Fibroblast of upper back skin (primary cell): ENCODE data around the gene NT5E.

ENCODE experiments used
- DNase-seq: peaks from one replicate; pipeline ENCODE4 v3.0.0-alpha.2; 2013

The NT5E gene

GRCh38 chr6:85460921-85461797 lies 11.3 kb downstream of the NT5E start:
- DNase-seq = peak; percentile 54

- DNase-seq = no peak
Observed at GRCh38 chr6:85461798-85462170, 11.9 kb downstream of the NT5E start.

GRCh38 chr6:85462673-85463072 lies 12.8 kb downstream of the NT5E start:
- no peak for DNase-seq

- DNase-seq = no peak
Observed at GRCh38 chr6:85463621-85464259, 13.9 kb downstream of the NT5E start.

GRCh38 chr6:85464260-85464644 lies 14.4 kb downstream of the NT5E start:
- DNase-seq = peak; percentile 96

GRCh38 chr6:85464722-85465150 lies 14.9 kb downstream of the NT5E start:
- DNase-seq = peak; percentile 79

GRCh38 chr6:85465762-85466161 lies 15.9 kb downstream of the NT5E start:
- no peak for DNase-seq

GRCh38 chr6:85468326-85468725 lies 18.4 kb downstream of the NT5E start:
- DNase-seq = no peak

GRCh38 chr6:85469276-85470022 lies 19.6 kb downstream of the NT5E start:
- DNase-seq = no peak

GRCh38 chr6:85470023-85470410 lies 20.1 kb downstream of the NT5E start:
- DNase-seq = no peak

GRCh38 chr6:85472744-85473143 lies 22.9 kb downstream of the NT5E start:
- no peak for DNase-seq

GRCh38 chr6:85473748-85474147 lies 23.9 kb downstream of the NT5E start:
- DNase-seq = no peak

- no peak for DNase-seq
Observed at GRCh38 chr6:85476532-85476931, 26.6 kb downstream of the NT5E start.

- peak; percentile 24 for DNase-seq
Observed at GRCh38 chr6:85479208-85479607, 29.3 kb downstream of the NT5E start.

GRCh38 chr6:85482206-85482904 lies 32.5 kb downstream of the NT5E start:
- DNase-seq = peak; percentile 58

- DNase-seq = peak; percentile 74
Observed at GRCh38 chr6:85482905-85483700, 33.2 kb downstream of the NT5E start.

- DNase-seq = no peak
Observed at GRCh38 chr6:85483846-85484245, 34.0 kb downstream of the NT5E start.

- DNase-seq = peak; percentile 14
Observed at GRCh38 chr6:85484948-85485347, 35.1 kb downstream of the NT5E start.

GRCh38 chr6:85490516-85491248 lies 40.8 kb downstream of the NT5E start:
- DNase-seq = peak; percentile 41

- DNase-seq = no peak
Observed at GRCh38 chr6:85493389-85493788, 43.5 kb downstream of the NT5E start.
